ENCODE results near the gene GALNT10. TPM values are rescaled to one million over a fixed set of nuclear protein-coding genes. Genes with fewer than 3 reads are reported as not detected.

GALNT10 gene
- total and polyA plus RNA-seq, 2 donors (not counting 1 experiment from before 2014, with no cell fraction given), result 18.3 to 35.8 TPM

DNA sequence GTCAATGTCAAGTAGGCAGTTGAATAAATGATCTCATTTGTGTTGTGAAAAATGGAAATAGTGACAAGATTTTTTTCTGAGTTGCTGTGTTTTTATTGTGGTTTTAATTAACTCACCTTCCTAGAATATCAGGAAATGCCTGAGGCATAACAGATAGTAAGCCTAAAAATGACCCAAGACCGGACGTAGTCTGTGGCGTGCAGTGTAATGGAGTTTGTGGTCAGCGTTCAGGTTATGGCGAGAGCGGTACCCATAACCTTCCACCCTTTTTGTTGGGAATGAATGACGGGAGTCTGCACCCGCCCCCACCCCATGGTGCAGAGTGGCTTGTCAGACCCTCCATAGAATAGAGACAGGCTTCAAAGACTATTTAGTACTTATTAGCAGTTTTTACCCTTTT lies 119.3 kb downstream of the GALNT10 start:
- no peak overlapping the region for H3K4me2 ChIP-seq (ENCODE audit: extremely low read depth, insufficient read depth, low read length)
- no peak overlapping the region for H3K27ac ChIP-seq (ENCODE audit: insufficient read depth, low read length)
- no peaks in the 10 kb centered on the region for H4K20me1 ChIP-seq (ENCODE audit: control insufficient read depth, extremely low read depth, insufficient read depth, low read length)
- TF ChIP-seq EZH2 (IDR thresholded peaks at IDR 0.05; ENCODE audit: low read length, missing control alignments), result no peak
- TF ChIP-seq, protein P1, sequence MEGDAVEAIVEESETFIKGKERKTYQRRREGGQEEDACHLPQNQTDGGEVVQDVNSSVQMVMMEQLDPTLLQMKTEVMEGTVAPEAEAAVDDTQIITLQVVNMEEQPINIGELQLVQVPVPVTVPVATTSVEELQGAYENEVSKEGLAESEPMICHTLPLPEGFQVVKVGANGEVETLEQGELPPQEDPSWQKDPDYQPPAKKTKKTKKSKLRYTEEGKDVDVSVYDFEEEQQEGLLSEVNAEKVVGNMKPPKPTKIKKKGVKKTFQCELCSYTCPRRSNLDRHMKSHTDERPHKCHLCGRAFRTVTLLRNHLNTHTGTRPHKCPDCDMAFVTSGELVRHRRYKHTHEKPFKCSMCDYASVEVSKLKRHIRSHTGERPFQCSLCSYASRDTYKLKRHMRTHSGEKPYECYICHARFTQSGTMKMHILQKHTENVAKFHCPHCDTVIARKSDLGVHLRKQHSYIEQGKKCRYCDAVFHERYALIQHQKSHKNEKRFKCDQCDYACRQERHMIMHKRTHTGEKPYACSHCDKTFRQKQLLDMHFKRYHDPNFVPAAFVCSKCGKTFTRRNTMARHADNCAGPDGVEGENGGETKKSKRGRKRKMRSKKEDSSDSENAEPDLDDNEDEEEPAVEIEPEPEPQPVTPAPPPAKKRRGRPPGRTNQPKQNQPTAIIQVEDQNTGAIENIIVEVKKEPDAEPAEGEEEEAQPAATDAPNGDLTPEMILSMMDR (conservative IDR thresholded peaks at IDR 0.05 in 1 of 2, IDR thresholded peaks at IDR 0.05 in 1 of 2; ENCODE audit: low read depth in 1 of 2, low read length in 2 of 2), result no peak
- peaks cover 6% of the 10 kb centered on the region for H3K4me1 ChIP-seq (ENCODE audit: control insufficient read depth, extremely low read depth, insufficient read depth, low read length)
- H3K79me2 ChIP-seq (ENCODE audit: control insufficient read depth, insufficient read depth, low read length), result no peaks in the 10 kb centered on the region
- no peak overlapping the region for H3K4me3 ChIP-seq (replicated peaks in 1 of 4; ENCODE audit: control extremely low read depth in 1 of 4, insufficient read depth in 1 of 4, low read depth in 3 of 4, low read length in 4 of 4)
- DNase-seq (ENCODE audit: low read depth in 2 of 2), result peak in 1 of 2 donors; percentile 76
- H3K9ac ChIP-seq (ENCODE audit: insufficient read depth, low read length), result no peak overlapping the region
- no peak overlapping the region for H2AFZ ChIP-seq (ENCODE audit: low read length)
- no peaks in the 10 kb centered on the region for H3K27me3 ChIP-seq (ENCODE audit: control insufficient read depth, insufficient read depth, low read length)
- H3K36me3 ChIP-seq (ENCODE audit: control insufficient read depth, insufficient read depth, low read length), result no peaks in the 10 kb centered on the region
- no peaks in the 10 kb centered on the region for H3K9me3 ChIP-seq (ENCODE audit: control insufficient read depth, insufficient read depth, low read depth, low read length)

DNA sequence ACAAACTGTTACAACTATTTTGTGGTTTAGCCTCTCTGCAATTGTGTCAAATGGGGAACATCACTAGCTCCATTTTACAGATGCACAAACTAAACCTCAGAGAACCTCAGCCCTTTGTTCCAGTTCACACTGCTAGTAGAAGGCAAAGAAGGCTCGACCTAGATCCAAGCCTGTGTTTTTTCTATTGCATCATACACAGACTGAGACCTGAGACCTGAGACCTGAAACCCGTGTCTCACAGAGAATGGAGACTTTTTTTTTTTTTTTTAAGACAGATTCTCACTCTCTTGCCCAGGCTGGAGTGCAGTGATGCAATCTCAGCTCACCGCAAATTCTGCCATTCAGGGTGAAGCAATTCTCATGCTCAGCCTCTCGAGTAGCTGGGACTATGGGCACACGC lies 120.8 kb downstream of the GALNT10 start:
- Histone ChIP-seq H3K36me3 (ENCODE audit: control insufficient read depth, insufficient read depth, low read length) (no peaks in the 10 kb centered on the region), H3K27ac (ENCODE audit: insufficient read depth, low read length) (no peak overlapping the region), H3K4me3 (replicated peaks in 1 of 4; ENCODE audit: control extremely low read depth in 1 of 4, insufficient read depth in 1 of 4, low read depth in 3 of 4, low read length in 4 of 4) (no peak overlapping the region), H3K27me3 (ENCODE audit: control insufficient read depth, insufficient read depth, low read length) (no peaks in the 10 kb centered on the region), H3K79me2 (ENCODE audit: control insufficient read depth, insufficient read depth, low read length) (no peaks in the 10 kb centered on the region), H3K9ac (ENCODE audit: insufficient read depth, low read length) (no peak overlapping the region), H3K4me2 (ENCODE audit: extremely low read depth, insufficient read depth, low read length) (no peak overlapping the region), H4K20me1 (ENCODE audit: control insufficient read depth, extremely low read depth, insufficient read depth, low read length) (no peaks in the 10 kb centered on the region), H3K4me1 (ENCODE audit: control insufficient read depth, extremely low read depth, insufficient read depth, low read length) (peaks cover 6% of the 10 kb centered on the region), H2AFZ (ENCODE audit: low read length) (no peak overlapping the region), H3K9me3 (ENCODE audit: control insufficient read depth, insufficient read depth, low read depth, low read length) (no peaks in the 10 kb centered on the region)
- no peak for TF ChIP-seq EZH2 (IDR thresholded peaks at IDR 0.05; ENCODE audit: low read length, missing control alignments)
- no peak for DNase-seq (ENCODE audit: low read depth in 2 of 2)

DNA sequence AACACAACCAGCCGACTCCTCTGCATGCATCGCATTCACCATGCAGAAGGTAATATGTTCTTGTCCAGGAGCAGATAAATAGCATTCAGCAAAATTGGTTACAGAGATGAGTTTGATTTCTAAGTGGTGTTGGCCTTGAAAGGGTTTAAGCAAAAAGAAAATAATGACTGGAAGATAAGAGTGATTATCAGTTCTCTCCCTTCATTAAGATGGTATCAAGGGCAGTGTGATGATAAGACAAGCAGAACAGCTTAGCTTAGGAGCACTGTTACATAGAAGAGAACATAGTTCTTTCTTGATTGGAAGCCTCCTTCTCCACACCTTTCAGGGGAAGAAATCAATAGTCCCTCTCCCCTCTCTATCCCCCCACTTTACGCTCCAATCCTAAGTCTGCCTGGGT lies 121.5 kb downstream of the GALNT10 start:
- Histone ChIP-seq H3K4me1 (ENCODE audit: control insufficient read depth, extremely low read depth, insufficient read depth, low read length) (peaks cover 6% of the 10 kb centered on the region), H2AFZ (ENCODE audit: low read length) (no peak overlapping the region), H3K27me3 (ENCODE audit: control insufficient read depth, insufficient read depth, low read length) (no peaks in the 10 kb centered on the region), H3K9ac (ENCODE audit: insufficient read depth, low read length) (no peak overlapping the region), H3K27ac (ENCODE audit: insufficient read depth, low read length) (no peak overlapping the region), H3K36me3 (ENCODE audit: control insufficient read depth, insufficient read depth, low read length) (no peaks in the 10 kb centered on the region), H3K9me3 (ENCODE audit: control insufficient read depth, insufficient read depth, low read depth, low read length) (no peaks in the 10 kb centered on the region), H3K4me3 (replicated peaks in 1 of 4; ENCODE audit: control extremely low read depth in 1 of 4, insufficient read depth in 1 of 4, low read depth in 3 of 4, low read length in 4 of 4) (no peak overlapping the region), H4K20me1 (ENCODE audit: control insufficient read depth, extremely low read depth, insufficient read depth, low read length) (no peaks in the 10 kb centered on the region), H3K79me2 (ENCODE audit: control insufficient read depth, insufficient read depth, low read length) (no peaks in the 10 kb centered on the region), H3K4me2 (ENCODE audit: extremely low read depth, insufficient read depth, low read length) (no peak overlapping the region)
- TF ChIP-seq EZH2 (IDR thresholded peaks at IDR 0.05; ENCODE audit: low read length, missing control alignments), result no peak
- TF ChIP-seq, protein P1 (conservative IDR thresholded peaks at IDR 0.05 in 1 of 2, IDR thresholded peaks at IDR 0.05 in 1 of 2; ENCODE audit: low read depth in 1 of 2, low read length in 2 of 2), result no peak
- DNase-seq (ENCODE audit: low read depth in 2 of 2), result no peak

Data from fibroblast of lung (primary cell).